Measurements from ENCODE around the gene C1orf226. TPM values are rescaled to one million over a fixed set of nuclear protein-coding genes. Genes with fewer than 3 reads are reported as not detected.
"Not testable (repeated sequence)": the region's sequence is repeated elsewhere in the genome, so short reads cannot be mapped to it uniquely, and the experiment has no call there.

C1orf226 gene
- total and polyA plus RNA-seq, 2 experiments from 2014 or later, result under 0.01 to 0.08 TPM

- in situ Hi-C loops (cut with MboI), result loop anchor here (25.0 kb wide), 1 partner anchor 461 kb away; no protein-coding TSS in a partner anchor
- H2AFZ ChIP-seq, result no peak overlapping the region
- H3K4me3 ChIP-seq, result no peak overlapping the region
- peaks cover 20% of the 10 kb centered on the region for H3K4me1 ChIP-seq (ENCODE audit: insufficient read depth)
- H3K4me2 ChIP-seq (ENCODE audit: unreplicated experiment), result no peak overlapping the region
- no peaks in the 10 kb centered on the region for H3K36me3 ChIP-seq (ENCODE audit: low read depth)
- TF ChIP-seq EZH2phosphoT487 (IDR thresholded peaks at IDR 0.05; ENCODE audit: insufficient read depth, low read depth) (no peak), EZH2 (IDR thresholded peaks at IDR 0.05; ENCODE audit: insufficient read depth, poor library complexity, severe bottlenecking) (no peak)
- H4K20me1 ChIP-seq (ENCODE audit: insufficient read depth), result no peaks in the 10 kb centered on the region
- WGBS, 2 experiments (ENCODE audit: low coverage in 1 of 2, low lambda C conversion rate in 2 of 2, missing lambda C conversion rate in 2 of 2), result 78 to 86% methylated on average over 6 of the region's 6 CpGs
- H3K27ac ChIP-seq, result no peak overlapping the region
- H3K9ac ChIP-seq, result no peak overlapping the region
- DNase-seq, result peak; percentile 39
- H3K27me3 ChIP-seq (replicated peaks; ENCODE audit: insufficient read depth), result no peaks in the 10 kb centered on the region
- no peaks in the 10 kb centered on the region for H3K9me3 ChIP-seq (ENCODE audit: low read depth)
- H3K9me2 ChIP-seq (ENCODE audit: insufficient read depth), result no peaks in the 10 kb centered on the region
- H3K79me2 ChIP-seq (ENCODE audit: insufficient read depth), result no peaks in the 10 kb centered on the region
- peaks cover 13% of the 10 kb centered on the region for H3F3A ChIP-seq (ENCODE audit: insufficient read depth)
Measured at GRCh38 chr1:162351246-162351842, 30.2 kb upstream of the C1orf226 start.

- not testable (repeated sequence) for H3K4me2 ChIP-seq (ENCODE audit: unreplicated experiment); DNase-seq; H3K27ac ChIP-seq; H3K4me3 ChIP-seq; H3K27me3 ChIP-seq (replicated peaks; ENCODE audit: insufficient read depth); H3K9me2 ChIP-seq (ENCODE audit: insufficient read depth); H2AFZ ChIP-seq; H4K20me1 ChIP-seq (ENCODE audit: insufficient read depth); H3K36me3 ChIP-seq (ENCODE audit: low read depth); H3K9ac ChIP-seq; H3K9me3 ChIP-seq (ENCODE audit: low read depth); H3K79me2 ChIP-seq (ENCODE audit: insufficient read depth)
- 67 to 87% methylated on average over 3 to 4 of the region's 4 CpGs for WGBS, 2 experiments (ENCODE audit: low coverage in 1 of 2, low lambda C conversion rate in 2 of 2, missing lambda C conversion rate in 2 of 2)
- Histone ChIP-seq H3K4me1 (ENCODE audit: insufficient read depth) (peaks cover 20% of the 10 kb centered on the region), H3F3A (ENCODE audit: insufficient read depth) (peaks cover 13% of the 10 kb centered on the region)
- in situ Hi-C loops (cut with MboI), result loop anchor here (25.0 kb wide), 1 partner anchor 460 kb away; no protein-coding TSS in a partner anchor
Measured at GRCh38 chr1:162351874-162352273, 29.7 kb upstream of the C1orf226 start.

GRCh38 chr1:162353078-162353477 is 28.4 kb upstream of the C1orf226 start:
- Histone ChIP-seq H4K20me1 (ENCODE audit: insufficient read depth) (no peaks in the 10 kb centered on the region), H3K9ac (no peak overlapping the region), H3K79me2 (ENCODE audit: insufficient read depth) (no peaks in the 10 kb centered on the region), H3K4me3 (no peak overlapping the region), H3K4me2 (ENCODE audit: unreplicated experiment) (no peak overlapping the region), H2AFZ (no peak overlapping the region), H3K9me2 (ENCODE audit: insufficient read depth) (no peaks in the 10 kb centered on the region), H3K36me3 (ENCODE audit: low read depth) (no peaks in the 10 kb centered on the region), H3F3A (ENCODE audit: insufficient read depth) (peaks cover 13% of the 10 kb centered on the region), H3K9me3 (ENCODE audit: low read depth) (no peaks in the 10 kb centered on the region), H3K27me3 (replicated peaks; ENCODE audit: insufficient read depth) (no peaks in the 10 kb centered on the region), H3K27ac (no peak overlapping the region), H3K4me1 (ENCODE audit: insufficient read depth) (peaks cover 20% of the 10 kb centered on the region)
- TF ChIP-seq EZH2 (IDR thresholded peaks at IDR 0.05; ENCODE audit: insufficient read depth, poor library complexity, severe bottlenecking) (no peak), EZH2phosphoT487 (IDR thresholded peaks at IDR 0.05; ENCODE audit: insufficient read depth, low read depth) (no peak)
- WGBS, 2 experiments (ENCODE audit: low coverage in 1 of 2, low lambda C conversion rate in 2 of 2, missing lambda C conversion rate in 2 of 2), result 90 to 94% methylated on average over 9 of the region's 9 CpGs
- no peak for DNase-seq
- in situ Hi-C loops (cut with MboI), result loop anchor here (25.0 kb wide), 1 partner anchor 459 kb away; no protein-coding TSS in a partner anchor

GRCh38 chr1:162353702-162354101 is 27.8 kb upstream of the C1orf226 start:
- in situ Hi-C loops (cut with MboI), result loop anchor here (25.0 kb wide), 1 partner anchor 459 kb away; no protein-coding TSS in a partner anchor
- DNase-seq, result no peak
- Histone ChIP-seq H3F3A (ENCODE audit: insufficient read depth) (peaks cover 13% of the 10 kb centered on the region), H4K20me1 (ENCODE audit: insufficient read depth) (no peaks in the 10 kb centered on the region), H3K4me2 (ENCODE audit: unreplicated experiment) (no peak overlapping the region), H3K27me3 (replicated peaks; ENCODE audit: insufficient read depth) (no peaks in the 10 kb centered on the region), H3K79me2 (ENCODE audit: insufficient read depth) (no peaks in the 10 kb centered on the region), H3K4me1 (ENCODE audit: insufficient read depth) (peaks cover 20% of the 10 kb centered on the region), H2AFZ (no peak overlapping the region), H3K9ac (no peak overlapping the region), H3K36me3 (ENCODE audit: low read depth) (no peaks in the 10 kb centered on the region), H3K27ac (no peak overlapping the region), H3K9me3 (ENCODE audit: low read depth) (no peaks in the 10 kb centered on the region), H3K9me2 (ENCODE audit: insufficient read depth) (no peaks in the 10 kb centered on the region), H3K4me3 (no peak overlapping the region)
- no peak for TF ChIP-seq EZH2 (IDR thresholded peaks at IDR 0.05; ENCODE audit: insufficient read depth, poor library complexity, severe bottlenecking)
- no peak for TF ChIP-seq EZH2phosphoT487 (IDR thresholded peaks at IDR 0.05; ENCODE audit: insufficient read depth, low read depth)
- WGBS, 2 experiments (ENCODE audit: low coverage in 1 of 2, low lambda C conversion rate in 2 of 2, missing lambda C conversion rate in 2 of 2), result 83% methylated on average over 5 of the region's 5 CpGs

All from GM23248 (cell line).